Gastrocnemius medialis (tissue), 4 donors: ENCODE results near the gene SRPX. TPM values are rescaled to one million over a fixed set of nuclear protein-coding genes. Genes with fewer than 3 reads are reported as not detected.

ENCODE experiments used
- ATAC-seq, 2 donors: fragments of 150-250 bp; one replicate each; pipeline ENCODE4 v1.9.1; 2016
- DNase-seq, 2 donors: peaks; one replicate each; pipeline ENCODE4 v3.0.0-alpha.2; 2019
- H3K27ac ChIP-seq, 4 donors: fragments of 200-600 bp; sonication (generic); 1 replicate in 1 of 4; 2 replicates in 3 of 4; pipeline ENCODE4 v1.5.1; 2016 to 2018; ENCODE audit warnings: mild to moderate bottlenecking in 2 of 4, moderate library complexity in 1 of 4
- H3K27me3 ChIP-seq, 3 donors: fragments of 200-600 bp; sonication (generic) in 2 of 3; 1 replicate in 1 of 3; 2 replicates in 2 of 3; pipeline versions ENCODE4 v1.5.1 to v1.6.0; 2016 to 2019; ENCODE audit warnings: mild to moderate bottlenecking in 1 of 3, moderate library complexity in 1 of 3
- H3K36me3 ChIP-seq, 2 donors: fragments of 200-600 bp; sonication (generic) in 1 of 2; one replicate each; pipeline ENCODE4 v1.5.1; 2017 to 2018
- H3K4me1 ChIP-seq, 2 donors: fragments of 200-600 bp; sonication (generic) in 1 of 2; one replicate each; pipeline ENCODE4 v1.5.1; 2016 to 2017; ENCODE audit warnings: mild to moderate bottlenecking in 2 of 2
- H3K4me3 ChIP-seq, 4 donors: fragments of 200-600 bp; sonication (generic) in 3 of 4; 1 replicate in 1 of 4; 2 replicates in 3 of 4; pipeline ENCODE4 v1.5.1; 2016 to 2019; ENCODE audit warnings: mild to moderate bottlenecking in 2 of 4
- H3K9me3 ChIP-seq, 3 donors: fragments of 200-600 bp; sonication (generic) in 2 of 3; 1 replicate in 1 of 3; 2 replicates in 2 of 3; pipeline ENCODE4 v1.5.1; 2016 to 2019
- POLR2A ChIP-seq, 2 donors: fragments of 450-650 bp; IDR thresholded peaks; one replicate each; pipeline ENCODE4 v1.6.1; 2017; ENCODE audit warnings: antibody characterized with exemption in 2 of 2, mild to moderate bottlenecking in 2 of 2, moderate library complexity in 2 of 2
- in situ Hi-C, 4 donors: fragments of 200-750 bp; cut with MboI; loops; one replicate each; pipeline versions ENCODE4 v1.15.0 to v1.8.0; 2017; ENCODE audit warnings: low sequenced_read_pairs in 4 of 4
- intact Hi-C: fragments of 100-400 bp; cut with DNase I; formaldehyde crosslinking; loops from one replicate; pipeline ENCODE4 v1.15.1; 2023; ENCODE audit warnings: low total_unique reads
- total RNA-seq, 4 donors: library from RNA; depleted of rRNA; stranded (reverse); fragments of >200 nt; gene quantifications; one replicate each; pipeline versions ENCODE4 v1.1.0 to v1.2.3, GENCODE V29; 2016
- TF ChIP-seq, protein P1 (sequence below), 5 experiments: fragments of 450-650 bp in 3 of 5; fragments of 200-600 bp in 2 of 5; sonication (generic) in 2 of 5; IDR thresholded peaks in 4 of 5; conservative IDR thresholded peaks in 1 of 5; 1 replicate in 4 of 5; 2 replicates in 1 of 5; pipeline ENCODE4 v1.5.1; 2016 to 2019; ENCODE audit warnings: antibody characterized with exemption in 5 of 5, mild to moderate bottlenecking in 3 of 5, moderate library complexity in 3 of 5

Gene SRPX, protein sequence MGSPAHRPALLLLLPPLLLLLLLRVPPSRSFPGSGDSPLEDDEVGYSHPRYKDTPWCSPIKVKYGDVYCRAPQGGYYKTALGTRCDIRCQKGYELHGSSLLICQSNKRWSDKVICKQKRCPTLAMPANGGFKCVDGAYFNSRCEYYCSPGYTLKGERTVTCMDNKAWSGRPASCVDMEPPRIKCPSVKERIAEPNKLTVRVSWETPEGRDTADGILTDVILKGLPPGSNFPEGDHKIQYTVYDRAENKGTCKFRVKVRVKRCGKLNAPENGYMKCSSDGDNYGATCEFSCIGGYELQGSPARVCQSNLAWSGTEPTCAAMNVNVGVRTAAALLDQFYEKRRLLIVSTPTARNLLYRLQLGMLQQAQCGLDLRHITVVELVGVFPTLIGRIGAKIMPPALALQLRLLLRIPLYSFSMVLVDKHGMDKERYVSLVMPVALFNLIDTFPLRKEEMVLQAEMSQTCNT
- 10 to 100 TPM in 3 of 4 donors, 1 to 10 TPM in 1; 8.6 to 48.3 (median 36.6) TPM for total RNA-seq

DNA sequence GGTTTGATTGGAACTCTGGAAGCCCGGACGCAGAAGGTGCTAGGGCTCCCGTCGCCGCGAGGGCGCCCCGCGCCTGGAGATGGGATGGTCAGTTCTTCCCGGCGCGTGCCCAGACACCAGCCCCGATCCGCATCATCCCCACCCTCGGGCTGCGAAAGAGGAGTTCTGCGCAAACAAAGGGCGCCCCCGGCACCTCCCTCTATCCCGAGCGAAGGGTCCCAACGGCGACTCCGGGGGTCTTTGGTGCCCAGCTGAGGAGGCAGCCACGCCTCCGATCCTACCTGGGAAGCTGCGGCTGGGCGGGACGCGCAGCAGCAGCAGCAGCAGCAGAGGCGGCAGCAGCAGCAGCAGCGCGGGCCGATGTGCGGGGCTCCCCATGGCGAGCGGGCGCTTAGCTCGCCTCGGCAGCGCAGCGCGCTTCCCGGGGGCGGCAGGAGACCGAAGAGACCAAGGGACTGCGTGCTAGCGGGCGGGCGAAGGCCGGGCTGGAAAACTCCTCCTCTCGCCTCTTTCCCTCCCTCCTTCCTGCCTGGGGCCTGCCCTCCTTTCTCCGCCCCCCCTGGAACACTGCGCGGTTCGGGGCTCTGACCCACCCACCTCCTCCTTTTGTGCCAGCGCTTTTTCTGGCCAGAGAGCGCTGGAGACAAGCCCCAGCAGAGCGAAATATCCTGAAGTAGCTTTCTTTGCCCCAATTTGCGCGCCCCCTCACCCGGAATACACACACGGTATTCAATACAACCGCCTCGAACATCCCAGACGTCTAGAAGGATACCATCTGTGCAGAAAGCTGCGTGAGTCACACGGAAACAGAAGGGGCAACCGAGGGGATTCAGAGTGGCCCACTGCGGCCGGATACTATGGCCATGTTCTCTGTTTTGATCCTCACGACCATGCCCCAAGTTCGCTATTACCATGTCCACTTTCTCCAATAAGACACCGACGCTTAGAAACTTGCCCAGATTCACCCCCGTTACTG, at the start of gene SRPX:
Gene SRPX (minus strand): TSS at position 457 of the 976 bp plus-strand sequence. CDS start 79 bp downstream, at position 378.
- ATAC-seq (no peak), DNase-seq (no peak)
- Histone ChIP-seq H3K27ac (peak within 1 kb of the TSS in 1 of 4 donors; percentile 10), H3K36me3 (no peaks in the 10 kb centered on the region), H3K4me1 (no peaks in the 10 kb centered on the region), H3K4me3 (peak within 1 kb of the TSS; percentile 31 to 46 (median 46)), H3K27me3 (peaks cover 0 to 27% (median 9%) of the 10 kb centered on the region in 3 donors), H3K9me3 (no peaks in the 10 kb centered on the region)
- no peak for TF ChIP-seq POLR2A (IDR thresholded peaks at IDR 0.05)
- TF ChIP-seq, protein P1, sequence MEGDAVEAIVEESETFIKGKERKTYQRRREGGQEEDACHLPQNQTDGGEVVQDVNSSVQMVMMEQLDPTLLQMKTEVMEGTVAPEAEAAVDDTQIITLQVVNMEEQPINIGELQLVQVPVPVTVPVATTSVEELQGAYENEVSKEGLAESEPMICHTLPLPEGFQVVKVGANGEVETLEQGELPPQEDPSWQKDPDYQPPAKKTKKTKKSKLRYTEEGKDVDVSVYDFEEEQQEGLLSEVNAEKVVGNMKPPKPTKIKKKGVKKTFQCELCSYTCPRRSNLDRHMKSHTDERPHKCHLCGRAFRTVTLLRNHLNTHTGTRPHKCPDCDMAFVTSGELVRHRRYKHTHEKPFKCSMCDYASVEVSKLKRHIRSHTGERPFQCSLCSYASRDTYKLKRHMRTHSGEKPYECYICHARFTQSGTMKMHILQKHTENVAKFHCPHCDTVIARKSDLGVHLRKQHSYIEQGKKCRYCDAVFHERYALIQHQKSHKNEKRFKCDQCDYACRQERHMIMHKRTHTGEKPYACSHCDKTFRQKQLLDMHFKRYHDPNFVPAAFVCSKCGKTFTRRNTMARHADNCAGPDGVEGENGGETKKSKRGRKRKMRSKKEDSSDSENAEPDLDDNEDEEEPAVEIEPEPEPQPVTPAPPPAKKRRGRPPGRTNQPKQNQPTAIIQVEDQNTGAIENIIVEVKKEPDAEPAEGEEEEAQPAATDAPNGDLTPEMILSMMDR (IDR thresholded peaks at IDR 0.05 in 4 of 5, conservative IDR thresholded peaks at IDR 0.05 in 1 of 5): no peak
- in situ Hi-C loops (no loop called here), intact Hi-C loops (no loop called here)

DNA sequence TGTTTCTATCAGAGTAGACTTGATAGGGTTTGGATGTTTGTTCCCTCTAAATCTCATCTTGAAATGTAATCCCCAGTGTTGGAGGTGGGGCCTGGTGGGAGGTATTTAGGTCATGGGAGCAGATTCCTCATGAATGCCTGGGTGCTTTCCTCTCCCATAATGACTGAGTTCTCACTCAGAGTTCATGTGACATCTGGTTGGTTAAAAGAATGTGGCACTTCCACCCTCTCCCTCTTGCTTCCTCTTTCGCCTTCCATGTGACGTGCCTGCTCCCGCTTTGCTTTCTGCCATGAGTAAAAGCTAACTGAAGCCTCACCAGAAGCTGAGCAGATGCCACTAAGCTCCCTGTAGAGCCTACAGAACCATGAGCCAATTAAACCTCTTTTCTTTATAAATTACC, 47.3 kb upstream of the SRPX start:
- no peak for DNase-seq
- no peak overlapping the region for H3K27ac ChIP-seq
- no peaks in the 10 kb centered on the region for H3K9me3 ChIP-seq
- no peak for ATAC-seq
- intact Hi-C loops (no loop called here), in situ Hi-C loops (no loop called here)
- no peak overlapping the region for H3K4me3 ChIP-seq
- no peak for TF ChIP-seq POLR2A (IDR thresholded peaks at IDR 0.05)
- TF ChIP-seq, protein P1 (IDR thresholded peaks at IDR 0.05 in 4 of 5, conservative IDR thresholded peaks at IDR 0.05 in 1 of 5): no peak
- no peaks in the 10 kb centered on the region for H3K27me3 ChIP-seq
- no peaks in the 10 kb centered on the region for H3K4me1 ChIP-seq
- no peaks in the 10 kb centered on the region for H3K36me3 ChIP-seq

DNA sequence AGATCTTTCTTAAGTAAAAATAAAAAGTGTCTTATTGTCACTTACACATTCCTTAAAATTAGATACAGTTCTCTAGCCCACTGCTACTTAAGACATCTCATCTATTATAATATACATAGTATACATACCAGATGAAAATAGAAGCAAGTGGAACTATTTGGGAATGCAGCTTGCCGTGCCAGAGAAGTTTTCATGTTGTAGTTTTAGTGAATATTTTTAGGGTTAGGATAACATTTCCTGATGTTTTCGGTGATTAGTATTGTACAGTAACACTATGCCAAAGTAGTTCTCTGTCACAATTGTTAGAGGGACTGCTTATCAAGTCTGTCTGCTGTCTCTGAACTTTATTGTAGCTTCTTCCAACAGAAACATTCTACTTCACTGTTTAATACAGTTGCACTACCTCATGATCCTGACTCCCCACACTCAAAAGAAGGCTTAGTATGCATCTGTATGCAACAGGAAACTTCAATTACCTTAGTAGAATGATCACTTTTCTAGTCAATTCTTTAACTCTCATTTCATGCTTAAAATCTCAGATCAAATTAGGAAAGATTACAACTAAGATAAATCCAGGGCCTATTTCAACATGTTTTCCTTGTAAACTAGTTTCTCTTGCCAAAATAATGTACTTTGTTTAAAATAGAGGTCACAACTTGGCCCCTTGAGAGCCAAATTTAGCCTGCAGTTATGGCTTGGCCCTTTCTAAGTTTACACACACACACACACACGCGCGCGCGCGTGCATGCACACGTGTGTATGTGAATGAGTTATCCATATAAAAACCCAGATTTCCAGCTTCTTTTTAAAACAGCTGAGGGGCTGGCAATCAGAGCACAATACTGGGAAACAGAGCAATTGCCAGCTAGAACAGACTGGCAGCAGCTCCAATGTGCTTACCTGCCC, 42.3 kb upstream of the SRPX start:
- ATAC-seq (no peak), DNase-seq (no peak)
- intact Hi-C loops (no loop called here), in situ Hi-C loops (no loop called here)
- Histone ChIP-seq H3K27me3 (no peaks in the 10 kb centered on the region), H3K4me3 (no peak overlapping the region), H3K4me1 (no peaks in the 10 kb centered on the region), H3K36me3 (no peaks in the 10 kb centered on the region), H3K27ac (no peak overlapping the region), H3K9me3 (no peaks in the 10 kb centered on the region)
- TF ChIP-seq, protein P1 (IDR thresholded peaks at IDR 0.05 in 4 of 5, conservative IDR thresholded peaks at IDR 0.05 in 1 of 5): no peak
- no peak for TF ChIP-seq POLR2A (IDR thresholded peaks at IDR 0.05)

DNA sequence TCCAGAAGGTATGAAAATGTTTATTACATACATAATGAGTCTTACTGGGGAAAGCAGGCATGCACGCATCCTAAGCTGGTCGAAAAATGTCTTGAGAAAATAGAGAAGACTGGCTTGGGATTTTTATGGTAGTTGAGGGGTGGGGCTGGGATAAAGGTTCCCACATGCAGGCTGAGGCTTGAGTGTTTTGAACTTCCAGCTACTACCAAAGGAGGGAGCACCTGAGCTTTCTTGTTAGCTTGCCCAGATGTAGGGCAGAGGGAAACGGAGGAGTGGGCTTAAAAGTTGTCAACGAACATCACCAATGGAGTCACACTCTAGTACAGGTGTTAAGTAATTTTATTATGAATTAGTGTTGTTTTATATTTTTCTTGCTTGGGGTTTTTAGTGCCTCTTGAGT, 39.6 kb upstream of the SRPX start:
- Histone ChIP-seq H3K4me3 (no peak overlapping the region), H3K4me1 (no peaks in the 10 kb centered on the region), H3K36me3 (no peaks in the 10 kb centered on the region), H3K27me3 (no peaks in the 10 kb centered on the region), H3K27ac (no peak overlapping the region), H3K9me3 (no peaks in the 10 kb centered on the region)
- TF ChIP-seq, protein P1 (IDR thresholded peaks at IDR 0.05 in 4 of 5, conservative IDR thresholded peaks at IDR 0.05 in 1 of 5): no peak
- TF ChIP-seq POLR2A (IDR thresholded peaks at IDR 0.05): no peak
- in situ Hi-C loops (no loop called here), intact Hi-C loops (no loop called here)
- DNase-seq (no peak), ATAC-seq (no peak)
